Measurements from ENCODE around the gene CXorf66. TPM values are rescaled to one million over a fixed set of nuclear protein-coding genes. Genes with fewer than 3 reads are reported as not detected.
"Not testable (repeated sequence)": the region's sequence is repeated elsewhere in the genome, so short reads cannot be mapped to it uniquely, and the experiment has no call there.

Gene CXorf66
- total and polyA plus RNA-seq, 2 experiments from 2014 or later, result not detected

DNA sequence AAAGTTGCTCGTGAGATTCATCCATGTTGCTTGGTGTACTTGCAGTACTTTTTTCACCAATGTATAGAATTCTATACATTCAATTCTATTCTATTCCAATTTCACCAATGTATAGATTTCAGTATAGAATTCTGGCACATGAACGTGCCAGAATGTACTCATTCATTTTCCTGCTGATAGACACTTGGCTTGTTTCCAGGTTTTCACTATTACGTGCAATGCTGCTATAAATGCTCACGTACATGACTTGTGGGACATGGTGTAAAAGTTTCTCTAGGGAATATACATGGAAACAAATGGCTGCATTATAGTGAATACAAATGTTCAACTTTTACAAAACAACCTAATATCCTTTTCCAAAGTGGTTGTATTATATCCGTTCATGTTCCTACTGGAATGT lies 6.8 kb upstream of the CXorf66 start:
- Histone ChIP-seq H3K4me1 (ENCODE audit: insufficient read depth) (no peaks in the 10 kb centered on the region), H3K79me2 (ENCODE audit: insufficient read depth) (no peaks in the 10 kb centered on the region), H3F3A (ENCODE audit: insufficient read depth) (no peaks in the 10 kb centered on the region), H3K27me3 (replicated peaks; ENCODE audit: insufficient read depth) (no peaks in the 10 kb centered on the region), H3K36me3 (ENCODE audit: low read depth) (no peaks in the 10 kb centered on the region), H3K4me3 (no peak overlapping the region), H3K4me2 (ENCODE audit: unreplicated experiment) (no peak overlapping the region), H3K9me2 (ENCODE audit: insufficient read depth) (no peaks in the 10 kb centered on the region), H3K9me3 (ENCODE audit: low read depth) (no peaks in the 10 kb centered on the region), H4K20me1 (ENCODE audit: insufficient read depth) (no peaks in the 10 kb centered on the region), H3K9ac (no peak overlapping the region), H2AFZ (no peak overlapping the region), H3K27ac (no peak overlapping the region)
- WGBS, 2 experiments (ENCODE audit: low coverage in 1 of 2, low lambda C conversion rate in 2 of 2, missing lambda C conversion rate in 2 of 2), result 25 to 26% methylated on average over 5 of the region's 5 CpGs
- TF ChIP-seq EZH2phosphoT487 (IDR thresholded peaks at IDR 0.05; ENCODE audit: insufficient read depth, low read depth) (no peak), EZH2 (IDR thresholded peaks at IDR 0.05; ENCODE audit: insufficient read depth, poor library complexity, severe bottlenecking) (no peak)
- no peak for DNase-seq
- in situ Hi-C loops (cut with MboI), result loop anchor here (25.0 kb wide), 1 partner anchor 1210 kb away; no protein-coding TSS in a partner anchor

DNA sequence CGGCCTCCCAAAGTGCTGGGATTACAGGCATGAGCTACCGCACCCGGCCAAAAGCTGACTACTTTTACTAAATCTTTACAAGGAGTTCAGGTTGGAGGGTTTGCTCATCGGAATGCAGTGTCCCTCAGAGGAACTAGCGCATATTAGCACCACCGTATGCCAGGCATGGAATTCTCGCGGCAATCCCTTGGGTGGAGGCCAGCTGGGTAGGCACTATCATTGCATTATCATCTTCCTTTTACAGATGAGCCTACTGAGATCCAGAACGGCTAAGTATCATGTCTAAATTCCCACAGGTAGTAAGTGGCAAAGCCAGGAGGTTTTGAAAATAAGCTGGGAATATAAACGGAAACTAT lies 6.1 kb upstream of the CXorf66 start:
- in situ Hi-C loops (cut with MboI), result loop anchor here (25.0 kb wide), 1 partner anchor 1209 kb away; no protein-coding TSS in a partner anchor
- Histone ChIP-seq H3K9ac (no peak overlapping the region), H2AFZ (peak overlapping the region; percentile 60; the same call in 1 of the 2 replicates), H3K79me2 (ENCODE audit: insufficient read depth) (no peaks in the 10 kb centered on the region), H3F3A (ENCODE audit: insufficient read depth) (no peaks in the 10 kb centered on the region), H3K27me3 (replicated peaks; ENCODE audit: insufficient read depth) (no peaks in the 10 kb centered on the region), H3K27ac (no peak overlapping the region), H3K4me1 (ENCODE audit: insufficient read depth) (no peaks in the 10 kb centered on the region), H4K20me1 (ENCODE audit: insufficient read depth) (no peaks in the 10 kb centered on the region), H3K4me2 (ENCODE audit: unreplicated experiment) (no peak overlapping the region), H3K36me3 (ENCODE audit: low read depth) (no peaks in the 10 kb centered on the region), H3K9me3 (ENCODE audit: low read depth) (no peaks in the 10 kb centered on the region), H3K9me2 (ENCODE audit: insufficient read depth) (no peaks in the 10 kb centered on the region), H3K4me3 (0 out of 2 replicates have a peak overlapping the region, but pooled peaks have one; percentile 42)
- TF ChIP-seq EZH2 (IDR thresholded peaks at IDR 0.05; ENCODE audit: insufficient read depth, poor library complexity, severe bottlenecking) (no peak), EZH2phosphoT487 (IDR thresholded peaks at IDR 0.05; ENCODE audit: insufficient read depth, low read depth) (no peak)
- WGBS, 2 experiments (ENCODE audit: low coverage in 1 of 2, low lambda C conversion rate in 2 of 2, missing lambda C conversion rate in 2 of 2), result 2 to 8% methylated on average over 9 to 10 of the region's 10 CpGs
- peak; percentile 4 for DNase-seq

DNA sequence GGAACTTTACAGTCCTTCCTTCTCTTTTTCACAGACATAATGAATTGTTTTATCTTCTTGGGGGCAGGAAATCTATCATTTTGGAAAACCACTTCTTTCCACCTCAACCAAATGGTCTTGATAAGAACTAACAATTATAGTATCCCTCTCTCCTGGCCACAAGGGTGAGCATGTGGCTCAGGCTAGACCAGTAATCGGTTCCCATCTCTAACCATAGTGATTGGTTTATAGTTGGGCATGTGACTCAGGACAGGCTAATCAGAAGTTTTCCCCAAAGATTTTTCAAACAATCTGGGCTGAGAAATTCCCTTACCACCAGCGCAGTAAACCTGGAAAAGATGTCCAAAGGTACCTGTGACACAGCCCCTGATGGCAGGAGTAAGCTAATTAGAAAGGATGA lies 4.0 kb upstream of the CXorf66 start:
- 88 to 93% methylated on average over 2 of the region's 2 CpGs for WGBS, 2 experiments (ENCODE audit: low coverage in 1 of 2, low lambda C conversion rate in 2 of 2, missing lambda C conversion rate in 2 of 2)
- no peaks in the 10 kb centered on the region for H4K20me1 ChIP-seq (ENCODE audit: insufficient read depth)
- H3F3A ChIP-seq (ENCODE audit: insufficient read depth), result no peaks in the 10 kb centered on the region
- H3K4me1 ChIP-seq (ENCODE audit: insufficient read depth), result no peaks in the 10 kb centered on the region
- H3K79me2 ChIP-seq (ENCODE audit: insufficient read depth), result no peaks in the 10 kb centered on the region
- no peak overlapping the region for H3K4me3 ChIP-seq
- no peak overlapping the region for H2AFZ ChIP-seq
- no peaks in the 10 kb centered on the region for H3K9me3 ChIP-seq (ENCODE audit: low read depth)
- H3K27ac ChIP-seq, result no peak overlapping the region
- no peak for DNase-seq
- TF ChIP-seq EZH2phosphoT487 (IDR thresholded peaks at IDR 0.05; ENCODE audit: insufficient read depth, low read depth) (no peak), EZH2 (IDR thresholded peaks at IDR 0.05; ENCODE audit: insufficient read depth, poor library complexity, severe bottlenecking) (no peak)
- no peaks in the 10 kb centered on the region for H3K36me3 ChIP-seq (ENCODE audit: low read depth)
- H3K27me3 ChIP-seq (replicated peaks; ENCODE audit: insufficient read depth), result no peaks in the 10 kb centered on the region
- no peaks in the 10 kb centered on the region for H3K9me2 ChIP-seq (ENCODE audit: insufficient read depth)
- H3K9ac ChIP-seq, result no peak overlapping the region
- in situ Hi-C loops (cut with MboI), result loop anchor here (25.0 kb wide), 1 partner anchor 1207 kb away; no protein-coding TSS in a partner anchor
- no peak overlapping the region for H3K4me2 ChIP-seq (ENCODE audit: unreplicated experiment)

DNA sequence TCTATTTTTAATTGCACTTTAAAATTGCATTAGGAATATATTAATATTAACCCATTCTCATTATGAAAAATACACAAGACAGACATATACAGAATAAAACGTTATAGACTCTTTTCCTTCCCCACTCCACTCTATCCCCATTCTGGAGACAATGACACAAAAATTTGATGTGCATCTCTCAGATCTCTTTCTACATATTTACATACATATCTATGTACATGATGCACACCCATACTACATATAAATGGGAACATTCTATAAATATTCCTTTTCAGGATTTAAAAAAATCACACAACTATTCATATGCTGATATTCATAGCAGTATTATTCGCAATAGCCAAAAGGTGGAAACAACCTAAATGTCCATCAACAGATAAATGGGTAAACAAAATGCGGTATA lies 2.4 kb upstream of the CXorf66 start:
- no peaks in the 10 kb centered on the region for H4K20me1 ChIP-seq (ENCODE audit: insufficient read depth)
- no peaks in the 10 kb centered on the region for H3K36me3 ChIP-seq (ENCODE audit: low read depth)
- H3K9me3 ChIP-seq (ENCODE audit: low read depth), result no peaks in the 10 kb centered on the region
- in situ Hi-C loops (cut with MboI), result loop anchor here (25.0 kb wide), 1 partner anchor 1205 kb away; no protein-coding TSS in a partner anchor
- no peak overlapping the region for H2AFZ ChIP-seq
- H3K9ac ChIP-seq, result no peak overlapping the region
- H3K79me2 ChIP-seq (ENCODE audit: insufficient read depth), result no peaks in the 10 kb centered on the region
- no peaks in the 10 kb centered on the region for H3F3A ChIP-seq (ENCODE audit: insufficient read depth)
- TF ChIP-seq EZH2 (IDR thresholded peaks at IDR 0.05; ENCODE audit: insufficient read depth, poor library complexity, severe bottlenecking) (no peak), EZH2phosphoT487 (IDR thresholded peaks at IDR 0.05; ENCODE audit: insufficient read depth, low read depth) (no peak)
- no peak overlapping the region for H3K4me2 ChIP-seq (ENCODE audit: unreplicated experiment)
- no peak for DNase-seq
- no peaks in the 10 kb centered on the region for H3K4me1 ChIP-seq (ENCODE audit: insufficient read depth)
- no peak overlapping the region for H3K4me3 ChIP-seq
- H3K27ac ChIP-seq, result no peak overlapping the region
- no peaks in the 10 kb centered on the region for H3K9me2 ChIP-seq (ENCODE audit: insufficient read depth)
- H3K27me3 ChIP-seq (replicated peaks; ENCODE audit: insufficient read depth), result no peaks in the 10 kb centered on the region
- 34% methylated on average over 3 of the region's 3 CpGs for WGBS, 2 experiments (ENCODE audit: low coverage in 1 of 2, low lambda C conversion rate in 2 of 2, missing lambda C conversion rate in 2 of 2)

DNA sequence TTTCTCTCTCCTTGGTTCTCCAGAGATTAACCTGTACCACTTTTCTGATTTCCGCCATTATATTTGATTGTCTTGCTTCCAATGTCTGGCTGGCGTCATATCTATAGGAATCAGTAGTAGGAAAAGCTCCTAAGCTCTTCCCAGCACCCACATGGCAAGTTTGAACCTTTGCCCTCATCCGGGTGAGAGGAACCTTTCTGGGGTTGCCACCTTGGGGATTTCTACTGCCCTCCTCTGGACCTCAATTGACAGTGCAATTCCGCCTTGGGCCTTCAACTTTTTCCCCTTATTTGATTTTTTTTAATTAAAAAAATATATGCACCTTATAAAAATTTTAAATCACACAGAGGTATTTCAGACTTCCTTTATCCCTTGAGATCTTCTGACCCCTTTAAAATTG lies 2.0 kb upstream of the CXorf66 start:
- TF ChIP-seq EZH2 (IDR thresholded peaks at IDR 0.05; ENCODE audit: insufficient read depth, poor library complexity, severe bottlenecking) (no peak), EZH2phosphoT487 (IDR thresholded peaks at IDR 0.05; ENCODE audit: insufficient read depth, low read depth) (no peak)
- peak; percentile 28 for DNase-seq
- Histone ChIP-seq H3K79me2 (ENCODE audit: insufficient read depth) (no peaks in the 10 kb centered on the region), H3K9me3 (ENCODE audit: low read depth) (no peaks in the 10 kb centered on the region), H3K9me2 (ENCODE audit: insufficient read depth) (no peaks in the 10 kb centered on the region), H3K9ac (no peak overlapping the region), H3K27me3 (replicated peaks; ENCODE audit: insufficient read depth) (no peaks in the 10 kb centered on the region), H3K4me1 (ENCODE audit: insufficient read depth) (no peaks in the 10 kb centered on the region), H3K36me3 (ENCODE audit: low read depth) (no peaks in the 10 kb centered on the region), H2AFZ (no peak overlapping the region), H3F3A (ENCODE audit: insufficient read depth) (no peaks in the 10 kb centered on the region), H3K4me3 (no peak overlapping the region), H3K4me2 (ENCODE audit: unreplicated experiment) (no peak overlapping the region), H3K27ac (no peak overlapping the region), H4K20me1 (ENCODE audit: insufficient read depth) (no peaks in the 10 kb centered on the region)
- 48 to 51% methylated on average over 4 of the region's 4 CpGs for WGBS, 2 experiments (ENCODE audit: low coverage in 1 of 2, low lambda C conversion rate in 2 of 2, missing lambda C conversion rate in 2 of 2)
- in situ Hi-C loops (cut with MboI), result loop anchor here (25.0 kb wide), 1 partner anchor 1205 kb away; no protein-coding TSS in a partner anchor

DNA sequence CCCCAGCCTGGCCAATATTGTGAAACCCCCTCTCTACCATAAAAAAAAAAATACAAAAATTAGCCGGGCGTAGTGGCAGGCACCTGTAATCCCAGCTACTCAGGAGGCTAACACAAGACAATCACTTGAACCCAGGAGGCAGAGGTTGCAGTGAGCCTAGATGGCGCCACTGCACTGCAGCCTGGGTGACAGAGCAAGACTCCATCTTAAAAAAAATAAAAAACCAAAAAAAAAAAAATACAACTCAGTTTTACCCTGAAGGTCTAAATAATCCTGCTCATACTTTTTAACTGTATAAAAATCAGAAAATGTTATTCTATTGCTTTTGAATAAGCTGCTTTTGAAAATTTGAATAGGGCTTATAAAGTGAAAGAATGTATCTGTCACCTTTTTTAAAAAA lies 838 bp upstream of the CXorf66 start:
- not testable (repeated sequence) for H3K9me2 ChIP-seq (ENCODE audit: insufficient read depth); H3K9ac ChIP-seq

DNA sequence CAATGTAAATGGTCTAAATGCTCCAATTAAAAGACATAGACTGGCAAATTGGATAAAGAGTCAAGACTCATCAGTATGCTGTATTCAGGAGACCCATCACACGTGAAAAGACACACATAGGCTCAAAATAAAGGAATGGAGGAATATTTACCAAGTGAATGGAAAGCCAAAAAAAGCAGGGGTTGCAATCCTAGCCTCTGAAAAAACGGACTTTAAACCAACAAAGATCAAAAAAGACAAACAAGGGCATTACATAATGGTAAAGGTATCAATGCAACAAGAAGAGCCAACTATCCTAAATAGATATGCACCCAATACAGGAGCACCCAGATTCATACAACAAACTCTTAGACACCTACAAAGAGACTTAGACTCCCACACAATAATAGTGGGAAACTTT lies 4.2 kb downstream of the CXorf66 start:
- not testable (repeated sequence) for H3F3A ChIP-seq (ENCODE audit: insufficient read depth); H3K9me3 ChIP-seq (ENCODE audit: low read depth); H3K4me1 ChIP-seq (ENCODE audit: insufficient read depth); H2AFZ ChIP-seq; H3K9ac ChIP-seq; H3K27ac ChIP-seq; H3K36me3 ChIP-seq (ENCODE audit: low read depth); H3K4me3 ChIP-seq; H3K9me2 ChIP-seq (ENCODE audit: insufficient read depth); H3K27me3 ChIP-seq (replicated peaks; ENCODE audit: insufficient read depth); H4K20me1 ChIP-seq (ENCODE audit: insufficient read depth); DNase-seq; H3K79me2 ChIP-seq (ENCODE audit: insufficient read depth); H3K4me2 ChIP-seq (ENCODE audit: unreplicated experiment)
- in situ Hi-C loops (cut with MboI), result loop anchor here (25.0 kb wide), 1 partner anchor 1199 kb away; no protein-coding TSS in a partner anchor
- WGBS, 2 experiments (ENCODE audit: low coverage in 1 of 2, low lambda C conversion rate in 2 of 2, missing lambda C conversion rate in 2 of 2), result 5 to 10% methylated on average over 2 of the region's 2 CpGs

More for the DNA sequence above, 838 bp upstream of the CXorf66 start:
- not testable (repeated sequence) for H2AFZ ChIP-seq; H3F3A ChIP-seq (ENCODE audit: insufficient read depth); H3K27ac ChIP-seq; H3K4me2 ChIP-seq (ENCODE audit: unreplicated experiment); H3K79me2 ChIP-seq (ENCODE audit: insufficient read depth); DNase-seq; H3K4me1 ChIP-seq (ENCODE audit: insufficient read depth); H3K9me3 ChIP-seq (ENCODE audit: low read depth); H4K20me1 ChIP-seq (ENCODE audit: insufficient read depth); H3K27me3 ChIP-seq (replicated peaks; ENCODE audit: insufficient read depth); H3K4me3 ChIP-seq; H3K36me3 ChIP-seq (ENCODE audit: low read depth)
- 48 to 92% methylated on average over 2 to 3 of the region's 3 CpGs for WGBS, 2 experiments (ENCODE audit: low coverage in 1 of 2, low lambda C conversion rate in 2 of 2, missing lambda C conversion rate in 2 of 2)
- in situ Hi-C loops (cut with MboI), result loop anchor here (25.0 kb wide), 1 partner anchor 1204 kb away; no protein-coding TSS in a partner anchor
